A673 (cell line): ENCODE data around the gene ARHGEF35.

Experiments used
- EZH2 ChIP-seq: fragments of 200-600 bp; sonication (generic); IDR thresholded peaks from 2 replicates; pipeline ENCODE4 v1.6.1; 2017; ENCODE audit warnings: borderline replicate concordance, low read depth, mild to moderate bottlenecking, mixed read lengths, antibody characterized with exemption, low read length; ENCODE audit not compliant: poor library complexity, severe bottlenecking
- TF ChIP-seq, protein P1 (sequence below): fragments of 300-800, 200-600 bp; sonication (generic); conservative IDR thresholded peaks from 2 replicates; pipeline ENCODE4 v1.5.1; 2017; ENCODE audit warnings: low read depth, mild to moderate bottlenecking, antibody characterized with exemption, low read length, moderate library complexity, mixed read lengths

DNA sequence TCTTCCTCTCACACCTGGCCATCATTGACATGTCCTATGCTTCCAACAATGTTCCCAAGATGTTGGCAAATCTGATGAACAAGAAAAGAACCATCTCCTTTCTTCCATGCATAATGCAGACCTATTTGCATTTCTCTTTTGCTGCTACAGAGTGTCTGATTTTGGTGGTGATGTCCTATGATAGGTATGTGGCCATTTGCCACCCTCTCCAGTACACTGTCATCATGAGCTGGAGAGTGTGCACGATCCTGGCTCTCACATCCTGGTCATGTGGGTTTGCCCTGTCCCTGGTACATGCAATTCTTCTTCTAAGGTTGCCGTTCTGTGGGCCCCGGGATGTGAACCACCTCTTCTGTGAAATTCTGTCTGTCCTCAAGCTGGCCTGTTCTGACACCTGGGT, 53.4 kb downstream of the ARHGEF35 start:
- TF ChIP-seq, protein P1, sequence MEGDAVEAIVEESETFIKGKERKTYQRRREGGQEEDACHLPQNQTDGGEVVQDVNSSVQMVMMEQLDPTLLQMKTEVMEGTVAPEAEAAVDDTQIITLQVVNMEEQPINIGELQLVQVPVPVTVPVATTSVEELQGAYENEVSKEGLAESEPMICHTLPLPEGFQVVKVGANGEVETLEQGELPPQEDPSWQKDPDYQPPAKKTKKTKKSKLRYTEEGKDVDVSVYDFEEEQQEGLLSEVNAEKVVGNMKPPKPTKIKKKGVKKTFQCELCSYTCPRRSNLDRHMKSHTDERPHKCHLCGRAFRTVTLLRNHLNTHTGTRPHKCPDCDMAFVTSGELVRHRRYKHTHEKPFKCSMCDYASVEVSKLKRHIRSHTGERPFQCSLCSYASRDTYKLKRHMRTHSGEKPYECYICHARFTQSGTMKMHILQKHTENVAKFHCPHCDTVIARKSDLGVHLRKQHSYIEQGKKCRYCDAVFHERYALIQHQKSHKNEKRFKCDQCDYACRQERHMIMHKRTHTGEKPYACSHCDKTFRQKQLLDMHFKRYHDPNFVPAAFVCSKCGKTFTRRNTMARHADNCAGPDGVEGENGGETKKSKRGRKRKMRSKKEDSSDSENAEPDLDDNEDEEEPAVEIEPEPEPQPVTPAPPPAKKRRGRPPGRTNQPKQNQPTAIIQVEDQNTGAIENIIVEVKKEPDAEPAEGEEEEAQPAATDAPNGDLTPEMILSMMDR, result no peak
- no peak for TF ChIP-seq EZH2
